Neural cell (in vitro differentiated cells): Measurements from ENCODE around the gene SMIM17. TPM values are rescaled to one million over a fixed set of nuclear protein-coding genes. Genes with fewer than 3 reads are reported as not detected.

ENCODE experiments used
- H2AFZ ChIP-seq: fragments of 200-600, 300-800 bp; sonication (generic), shearing (Covaris generic); 2 replicates; pipeline ENCODE4 v1.6.0; 2014; ENCODE audit warnings: low read depth, mild to moderate bottlenecking, antibody characterized with exemption, low read length, moderate library complexity
- H3F3A ChIP-seq: fragments of 200-600 bp; shearing (Covaris generic); 2 replicates; pipeline ENCODE4 v1.6.1; 2016; ENCODE audit warnings: mild to moderate bottlenecking, moderate library complexity, mixed read lengths, antibody characterized with exemption, low read length; ENCODE audit not compliant: insufficient read depth, poor library complexity, severe bottlenecking
- H3K27ac ChIP-seq: fragments of 200-600, 300-800 bp; sonication (generic), shearing (Covaris generic); 2 replicates; pipeline ENCODE4 v1.5.1; 2014; ENCODE audit warnings: mild to moderate bottlenecking, low read length, moderate library complexity
- H3K27me3 ChIP-seq: fragments of 300-800, 200-600 bp; sonication (generic), shearing (Covaris generic); 2 replicates; pipeline ENCODE4 v1.6.0; 2014; ENCODE audit warnings: mild to moderate bottlenecking, low read depth, low read length, moderate library complexity; ENCODE audit not compliant: insufficient read depth
- H3K36me3 ChIP-seq: fragments of 300-800, 200-600 bp; sonication (generic), shearing (Covaris generic); 2 replicates; pipeline ENCODE4 v1.5.1; 2014; ENCODE audit warnings: mild to moderate bottlenecking, antibody characterized with exemption, low read length, moderate library complexity; ENCODE audit not compliant: insufficient read depth
- H3K4me2 ChIP-seq: fragments of 300-800, 200-600 bp; sonication (generic), shearing (Covaris generic); 2 replicates; pipeline ENCODE4 v1.6.0; 2014; ENCODE audit warnings: mild to moderate bottlenecking, low read length
- H3K4me3 ChIP-seq: fragments of 300-800, 200-600 bp; sonication (generic), shearing (Covaris generic); 2 replicates; pipeline ENCODE4 v1.5.1; 2014; ENCODE audit warnings: mild to moderate bottlenecking, low read length, moderate library complexity
- H3K79me2 ChIP-seq: fragments of 200-600 bp; shearing (Covaris generic); replicated peaks from 2 replicates; pipeline ENCODE4 v1.6.0; 2014; ENCODE audit warnings: mild to moderate bottlenecking, low read length, moderate library complexity; ENCODE audit not compliant: insufficient read depth
- H3K9ac ChIP-seq: fragments of 300-800, 200-600 bp; sonication (generic), shearing (Covaris generic); 2 replicates; pipeline ENCODE4 v1.6.1; 2016; ENCODE audit warnings: mild to moderate bottlenecking, low read length, mixed read lengths
- H3K9me2 ChIP-seq: fragments of 200-600 bp; shearing (Covaris generic); 2 replicates; pipeline ENCODE4 v1.6.1; 2016; ENCODE audit warnings: mild to moderate bottlenecking, low read length, mixed read lengths; ENCODE audit not compliant: insufficient read depth
- H3K9me3 ChIP-seq: fragments of 200-600, 300-800 bp; sonication (generic), shearing (Covaris generic); 2 replicates; pipeline ENCODE4 v1.6.1; 2016; ENCODE audit warnings: mild to moderate bottlenecking, mixed run types, low read length, moderate library complexity, mixed read lengths
- H4K20me1 ChIP-seq: fragments of 200-600 bp; shearing (Covaris generic); 2 replicates; pipeline ENCODE4 v1.6.1; 2016; ENCODE audit warnings: mild to moderate bottlenecking, mixed run types; ENCODE audit not compliant: insufficient read depth
- EP300 ChIP-seq: fragments of 450-650 bp; conservative IDR thresholded peaks from 2 replicates; pipeline ENCODE4 v1.6.1; 2014; ENCODE audit warnings: antibody characterized with exemption, mild to moderate bottlenecking, moderate library complexity; ENCODE audit not compliant: poor library complexity, severe bottlenecking
- EZH2 ChIP-seq: fragments of 200-600, 300-800 bp; shearing (Covaris generic), sonication (generic); IDR thresholded peaks from 2 replicates; pipeline ENCODE4 v1.6.1; 2014; ENCODE audit warnings: antibody characterized with exemption, low read length, borderline replicate concordance, mild to moderate bottlenecking; ENCODE audit not compliant: insufficient read depth, poor library complexity, severe bottlenecking
- MXI1 ChIP-seq: fragments of 450-650 bp; conservative IDR thresholded peaks from 2 replicates; pipeline ENCODE4 v1.6.1; 2014; ENCODE audit warnings: antibody characterized with exemption, mild to moderate bottlenecking; ENCODE audit not compliant: poor library complexity, severe bottlenecking
- POLR2AphosphoS5 ChIP-seq: IDR thresholded peaks from 2 replicates; pipeline ENCODE4 v1.6.1; 2012
- RAD21 ChIP-seq: fragments of 450-650 bp; conservative IDR thresholded peaks from 2 replicates; pipeline ENCODE4 v1.6.1; 2014; ENCODE audit warnings: antibody characterized with exemption, mild to moderate bottlenecking, moderate library complexity
- SMC3 ChIP-seq: fragments of 450-650 bp; conservative IDR thresholded peaks from 2 replicates; pipeline ENCODE4 v1.6.1; 2014; ENCODE audit warnings: antibody characterized with exemption, mild to moderate bottlenecking, moderate library complexity; ENCODE audit not compliant: poor library complexity
- TAF1 ChIP-seq: IDR thresholded peaks from 2 replicates; pipeline ENCODE4 v1.6.1; 2012; ENCODE audit warnings: low read depth
- polyA plus RNA-seq: library from polyadenylated mRNA; depleted of rRNA; stranded (reverse); fragments of >200 nt; gene quantifications from 2 replicates; pipeline ENCODE4 v1.2.3, GENCODE V29; 2014
- TF ChIP-seq, protein P1 (sequence below): fragments of 450-650 bp; IDR thresholded peaks from 2 replicates; pipeline ENCODE4 v1.5.1; 2014; ENCODE audit warnings: antibody characterized with exemption, mild to moderate bottlenecking, moderate library complexity; ENCODE audit not compliant: poor library complexity, severe bottlenecking
- TF ChIP-seq, protein P2 (sequence below): IDR thresholded peaks from 2 replicates; pipeline ENCODE4 v1.6.1; 2012; ENCODE audit warnings: borderline replicate concordance

SMIM17 gene
- polyA plus RNA-seq, 1 donor from 2014 or later, result 14.2 TPM

DNA sequence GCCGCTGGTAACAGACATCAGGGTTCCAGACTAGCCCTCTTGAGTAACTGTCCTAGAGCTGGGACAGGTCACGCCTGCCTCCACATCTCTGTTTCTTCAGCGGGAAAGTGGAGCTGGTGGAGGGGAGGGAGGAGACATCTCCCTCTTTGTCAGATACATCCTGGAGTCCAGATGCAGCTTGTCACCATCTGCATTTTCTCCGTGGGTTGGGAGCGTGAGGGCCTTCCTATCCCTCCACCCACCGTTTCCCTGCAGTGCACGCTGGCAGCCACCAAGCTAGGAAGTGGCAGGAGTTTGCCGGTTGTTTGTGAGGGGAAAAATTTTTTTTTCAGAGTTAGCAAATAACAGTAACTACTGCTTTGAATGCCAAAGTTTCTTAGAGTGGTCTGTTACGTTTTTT, 20.0 kb upstream of the SMIM17 start:
- Histone ChIP-seq H3F3A (no peaks in the 10 kb centered on the region), H3K4me3 (no peak overlapping the region), H2AFZ (no peak overlapping the region), H3K27ac (no peak overlapping the region), H3K9me2 (no peaks in the 10 kb centered on the region), H3K79me2 (peaks cover 12% of the 10 kb centered on the region), H3K4me2 (no peak overlapping the region), H3K27me3 (no peaks in the 10 kb centered on the region), H3K9me3 (peaks cover 34% of the 10 kb centered on the region), H3K36me3 (peaks cover 41% of the 10 kb centered on the region), H3K9ac (no peak overlapping the region), H4K20me1 (no peaks in the 10 kb centered on the region)
- TF ChIP-seq, protein P1, sequence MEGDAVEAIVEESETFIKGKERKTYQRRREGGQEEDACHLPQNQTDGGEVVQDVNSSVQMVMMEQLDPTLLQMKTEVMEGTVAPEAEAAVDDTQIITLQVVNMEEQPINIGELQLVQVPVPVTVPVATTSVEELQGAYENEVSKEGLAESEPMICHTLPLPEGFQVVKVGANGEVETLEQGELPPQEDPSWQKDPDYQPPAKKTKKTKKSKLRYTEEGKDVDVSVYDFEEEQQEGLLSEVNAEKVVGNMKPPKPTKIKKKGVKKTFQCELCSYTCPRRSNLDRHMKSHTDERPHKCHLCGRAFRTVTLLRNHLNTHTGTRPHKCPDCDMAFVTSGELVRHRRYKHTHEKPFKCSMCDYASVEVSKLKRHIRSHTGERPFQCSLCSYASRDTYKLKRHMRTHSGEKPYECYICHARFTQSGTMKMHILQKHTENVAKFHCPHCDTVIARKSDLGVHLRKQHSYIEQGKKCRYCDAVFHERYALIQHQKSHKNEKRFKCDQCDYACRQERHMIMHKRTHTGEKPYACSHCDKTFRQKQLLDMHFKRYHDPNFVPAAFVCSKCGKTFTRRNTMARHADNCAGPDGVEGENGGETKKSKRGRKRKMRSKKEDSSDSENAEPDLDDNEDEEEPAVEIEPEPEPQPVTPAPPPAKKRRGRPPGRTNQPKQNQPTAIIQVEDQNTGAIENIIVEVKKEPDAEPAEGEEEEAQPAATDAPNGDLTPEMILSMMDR, result no peak
- TF ChIP-seq MXI1, result no peak
- TF ChIP-seq SMC3, result no peak
- TF ChIP-seq EP300, result no peak
- no peak for TF ChIP-seq EZH2
- TF ChIP-seq RAD21, result no peak
- no peak for TF ChIP-seq TAF1
- TF ChIP-seq, protein P2, sequence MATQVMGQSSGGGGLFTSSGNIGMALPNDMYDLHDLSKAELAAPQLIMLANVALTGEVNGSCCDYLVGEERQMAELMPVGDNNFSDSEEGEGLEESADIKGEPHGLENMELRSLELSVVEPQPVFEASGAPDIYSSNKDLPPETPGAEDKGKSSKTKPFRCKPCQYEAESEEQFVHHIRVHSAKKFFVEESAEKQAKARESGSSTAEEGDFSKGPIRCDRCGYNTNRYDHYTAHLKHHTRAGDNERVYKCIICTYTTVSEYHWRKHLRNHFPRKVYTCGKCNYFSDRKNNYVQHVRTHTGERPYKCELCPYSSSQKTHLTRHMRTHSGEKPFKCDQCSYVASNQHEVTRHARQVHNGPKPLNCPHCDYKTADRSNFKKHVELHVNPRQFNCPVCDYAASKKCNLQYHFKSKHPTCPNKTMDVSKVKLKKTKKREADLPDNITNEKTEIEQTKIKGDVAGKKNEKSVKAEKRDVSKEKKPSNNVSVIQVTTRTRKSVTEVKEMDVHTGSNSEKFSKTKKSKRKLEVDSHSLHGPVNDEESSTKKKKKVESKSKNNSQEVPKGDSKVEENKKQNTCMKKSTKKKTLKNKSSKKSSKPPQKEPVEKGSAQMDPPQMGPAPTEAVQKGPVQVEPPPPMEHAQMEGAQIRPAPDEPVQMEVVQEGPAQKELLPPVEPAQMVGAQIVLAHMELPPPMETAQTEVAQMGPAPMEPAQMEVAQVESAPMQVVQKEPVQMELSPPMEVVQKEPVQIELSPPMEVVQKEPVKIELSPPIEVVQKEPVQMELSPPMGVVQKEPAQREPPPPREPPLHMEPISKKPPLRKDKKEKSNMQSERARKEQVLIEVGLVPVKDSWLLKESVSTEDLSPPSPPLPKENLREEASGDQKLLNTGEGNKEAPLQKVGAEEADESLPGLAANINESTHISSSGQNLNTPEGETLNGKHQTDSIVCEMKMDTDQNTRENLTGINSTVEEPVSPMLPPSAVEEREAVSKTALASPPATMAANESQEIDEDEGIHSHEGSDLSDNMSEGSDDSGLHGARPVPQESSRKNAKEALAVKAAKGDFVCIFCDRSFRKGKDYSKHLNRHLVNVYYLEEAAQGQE, result no peak
- no peak for TF ChIP-seq POLR2AphosphoS5

DNA sequence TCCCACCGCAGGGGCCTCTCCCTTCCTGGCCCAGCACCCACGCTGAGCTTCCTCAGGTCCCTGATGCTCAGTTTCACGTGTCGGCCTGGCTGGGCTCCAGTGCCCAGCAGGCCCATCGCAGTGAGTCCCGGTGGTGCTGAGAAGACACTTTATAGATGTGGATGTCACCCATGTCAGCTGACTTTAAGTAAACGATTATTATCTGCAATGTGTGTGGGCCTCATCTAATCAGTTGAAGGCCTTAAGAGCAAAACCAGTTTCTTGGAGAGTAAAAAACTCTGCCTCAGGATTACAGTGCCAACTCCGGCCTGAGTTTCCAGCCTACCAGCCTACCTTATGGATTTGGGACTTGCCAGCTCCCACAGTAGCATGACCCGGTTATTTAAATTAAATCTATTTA, 17.3 kb upstream of the SMIM17 start:
- Histone ChIP-seq H3F3A (no peaks in the 10 kb centered on the region), H2AFZ (no peak overlapping the region), H3K79me2 (no peaks in the 10 kb centered on the region), H4K20me1 (no peaks in the 10 kb centered on the region), H3K4me2 (no peak overlapping the region), H3K9ac (no peak overlapping the region), H3K27me3 (no peaks in the 10 kb centered on the region), H3K9me2 (no peaks in the 10 kb centered on the region), H3K9me3 (peaks cover 44% of the 10 kb centered on the region), H3K4me3 (no peak overlapping the region), H3K36me3 (peaks cover 36% of the 10 kb centered on the region), H3K27ac (no peak overlapping the region)
- TF ChIP-seq, protein P1, result no peak
